T-helper 9 cell (primary cell): ENCODE measurements around the gene CATSPER4.

Experiments used
- DNase-seq: peaks from one replicate; pipeline ENCODE4 v3.0.0-alpha.2; 2020

The CATSPER4 gene

GRCh38 chr1:26164861-26165842 is 25.2 kb upstream of the CATSPER4 start:
- DNase-seq: no peak

- no peak for DNase-seq
Observed at GRCh38 chr1:26166719-26167281, 23.6 kb upstream of the CATSPER4 start.

GRCh38 chr1:26168410-26169197 is 21.8 kb upstream of the CATSPER4 start, which contains the start of gene C1orf232:
Gene C1orf232, minus strand, starts transcription at chr1:26168963. Its CDS starts 464 bp downstream, at chr1:26168499.
- no peak for DNase-seq

- no peak for DNase-seq
Observed at GRCh38 chr1:26169198-26169554, 21.2 kb upstream of the CATSPER4 start.

GRCh38 chr1:26169669-26170471 is 20.5 kb upstream of the CATSPER4 start, which contains the start of gene ZNF593:
Gene ZNF593, plus strand, starts transcription at chr1:26169908. Its CDS starts 76 bp downstream, at chr1:26169984.
- peak; percentile 76 for DNase-seq

GRCh38 chr1:26170472-26170821 is 20.0 kb upstream of the CATSPER4 start:
- no peak for DNase-seq

- DNase-seq: no peak
Observed at GRCh38 chr1:26171084-26172072, 19.0 kb upstream of the CATSPER4 start, which contains the start of gene ZNF593OS. Gene ZNF593OS, minus strand, starts transcription at chr1:26171832. Its CDS starts 171 bp downstream, at chr1:26171661.

- DNase-seq: no peak
Observed at GRCh38 chr1:26175346-26175745, 15.1 kb upstream of the CATSPER4 start.

GRCh38 chr1:26177182-26177684 is 13.2 kb upstream of the CATSPER4 start, which contains the start of gene CNKSR1:
Gene CNKSR1, plus strand, starts transcription at chr1:26177491. Its CDS starts 57 bp downstream, at chr1:26177548.
- DNase-seq: no peak

GRCh38 chr1:26180010-26180506 is 10.3 kb upstream of the CATSPER4 start:
- no peak for DNase-seq

GRCh38 chr1:26181586-26182382 is 8.6 kb upstream of the CATSPER4 start:
- no peak for DNase-seq

- DNase-seq: no peak
Observed at GRCh38 chr1:26182383-26182696, 8.1 kb upstream of the CATSPER4 start.

GRCh38 chr1:26184086-26184485 is 6.3 kb upstream of the CATSPER4 start:
- no peak for DNase-seq

- no peak for DNase-seq
Observed at GRCh38 chr1:26184883-26185282, 5.5 kb upstream of the CATSPER4 start.

- no peak for DNase-seq
Observed at GRCh38 chr1:26187882-26188281, 2.5 kb upstream of the CATSPER4 start.

GRCh38 chr1:26188477-26188876 is 1.9 kb upstream of the CATSPER4 start:
- no peak for DNase-seq

GRCh38 chr1:26189331-26189730 is 1.1 kb upstream of the CATSPER4 start:
- DNase-seq: no peak

GRCh38 chr1:26189751-26190275 is 589 bp upstream of the CATSPER4 start:
- no peak for DNase-seq

- no peak for DNase-seq
Observed at GRCh38 chr1:26191739-26192138, 1.3 kb downstream of the CATSPER4 start.
